ENCODE data around the gene IRGQ. TPM values are rescaled to one million over a fixed set of nuclear protein-coding genes. Genes with fewer than 3 reads are reported as not detected.

The IRGQ gene
- total RNA-seq, 1 experiment from 2014 or later = 24.1 TPM

DNA sequence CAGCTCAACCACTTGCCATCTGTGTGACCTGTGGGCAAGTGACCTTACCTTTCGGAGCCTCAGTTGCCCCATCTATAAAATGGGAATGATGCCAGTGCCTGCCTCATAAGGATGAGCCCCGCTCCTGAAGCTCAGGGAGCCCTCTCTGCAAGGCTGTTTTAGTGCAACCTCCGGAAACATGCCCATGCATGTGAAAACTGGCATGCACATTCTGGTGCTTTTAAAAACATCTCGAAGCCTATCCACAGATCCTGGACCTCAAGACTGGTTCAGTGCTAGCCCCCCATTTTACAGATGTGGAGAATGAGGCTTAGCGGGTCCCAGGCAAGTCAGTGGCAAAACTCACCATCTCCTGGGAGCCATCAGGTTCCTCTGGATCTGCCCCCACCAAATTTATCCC is 38.1 kb upstream of the IRGQ start:
- H3K4me2 ChIP-seq (ENCODE audit: insufficient read depth, insufficient read length, low read length) = no peak overlapping the region
- TF ChIP-seq CTCF (conservative IDR thresholded peaks at IDR 0.05) = no peak
- H3K9ac ChIP-seq (ENCODE audit: extremely low read depth, insufficient read length, low read length) = no peak overlapping the region
- peaks cover 0 to 4% (median 0%) of the 10 kb centered on the region in 3 experiments; a peak in 2 of 7 replicates for H3K36me3 Mint-ChIP-seq (ENCODE audit: insufficient read depth in 1 of 3, low read depth in 3 of 3)
- peaks cover 3% of the 10 kb centered on the region; the same call in 1 of the 2 replicates for H3K4me1 ChIP-seq (ENCODE audit: insufficient read depth, low read length)
- H4K8ac ChIP-seq (replicated peaks; ENCODE audit: insufficient read length, low read depth, low read length) = no peak overlapping the region
- H3K27ac ChIP-seq (ENCODE audit: insufficient read length, low read depth, low read length) = no peak overlapping the region
- no peak overlapping the region; a peak in 1 of 5 replicates for H3K4me3 Mint-ChIP-seq
- peaks cover 17 to 31% of the 10 kb centered on the region in 2 experiments for H3K4me1 Mint-ChIP-seq
- no peak overlapping the region for H4K91ac ChIP-seq (ENCODE audit: insufficient read length, low read depth, low read length)
- no peak overlapping the region for H2BK12ac ChIP-seq (ENCODE audit: insufficient read length, low read depth, low read length)
- no peaks in the 10 kb centered on the region for H3K79me1 ChIP-seq (ENCODE audit: insufficient read depth, low read depth, low read length, poor library complexity, severe bottlenecking)
- H3K27ac Mint-ChIP-seq = no peak overlapping the region
- H3K56ac ChIP-seq (ENCODE audit: insufficient read length, low read depth, low read length) = no peak overlapping the region
- no peak for DNase-seq
- H3K14ac ChIP-seq (ENCODE audit: insufficient read depth, low read length) = no peak overlapping the region
- no peak overlapping the region for H3K18ac ChIP-seq (ENCODE audit: insufficient read length, low read depth, low read length)
- H3T11ph ChIP-seq (ENCODE audit: low read length) = no peak overlapping the region
- H3K23ac ChIP-seq (ENCODE audit: insufficient read length, low read depth, low read length) = no peak overlapping the region
- H2BK5ac ChIP-seq (ENCODE audit: insufficient read length, low read length) = no peak overlapping the region
- H3K9me3 Mint-ChIP-seq = peaks cover 0 to 1% of the 10 kb centered on the region in 2 experiments; a peak in 1 of 5 replicates
- H3K4ac ChIP-seq (ENCODE audit: low read depth, low read length) = no peak overlapping the region
- H3K79me2 ChIP-seq (ENCODE audit: insufficient read depth, low read length) = no peaks in the 10 kb centered on the region
- H2BK15ac ChIP-seq (ENCODE audit: low read depth, low read length) = no peak overlapping the region
- H2AK5ac ChIP-seq (ENCODE audit: insufficient read length, low read length) = no peak overlapping the region
- H2BK20ac ChIP-seq (ENCODE audit: low read depth, low read length, poor library complexity, severe bottlenecking) = no peak overlapping the region
- H4K5ac ChIP-seq (ENCODE audit: insufficient read length, low read depth, low read length) = no peak overlapping the region
- H2AFZ ChIP-seq (ENCODE audit: low read length) = no peak overlapping the region
- no peaks in the 10 kb centered on the region for H3K9me3 ChIP-seq (ENCODE audit: control insufficient read depth, low read depth, low read length)
- H2BK120ac ChIP-seq (ENCODE audit: low read depth, low read length, poor library complexity, severe bottlenecking) = no peak overlapping the region
- peaks cover 11% of the 10 kb centered on the region; the same call in 1 of the 2 replicates for H3K27me3 ChIP-seq (ENCODE audit: insufficient read depth, low read length)
- WGBS (ENCODE audit: extremely low coverage, insufficient read length, low lambda C conversion rate) = no CpG with 5 or more reads among the region's 5 CpGs
- H3K27me3 Mint-ChIP-seq (ENCODE audit: low read depth) = peaks cover 62% of the 10 kb centered on the region
- peaks cover 16% of the 10 kb centered on the region for H3K23me2 ChIP-seq (ENCODE audit: insufficient read length, low read depth, low read length, poor library complexity, severe bottlenecking)
- no peaks in the 10 kb centered on the region for H4K20me1 ChIP-seq (ENCODE audit: control insufficient read depth, insufficient read depth, insufficient read length)
